Progenitor cell of endocrine pancreas (in vitro differentiated cells): ENCODE data around the gene KIF25. TPM values are rescaled to one million over a fixed set of nuclear protein-coding genes. Genes with fewer than 3 reads are reported as not detected.

Experiments
- DNase-seq: peaks from one replicate; pipeline ENCODE4 v3.0.0; 2021; ENCODE audit warnings: low spot score; ENCODE audit not compliant: unreplicated experiment
- H3K27ac Mint-ChIP-seq: 2 replicates; pipeline ENCODE4 v1.8.0; 2021; ENCODE audit warnings: mild to moderate bottlenecking, moderate library complexity, mixed read lengths
- H3K27me3 Mint-ChIP-seq: 2 replicates; pipeline ENCODE4 v1.8.0; 2021; ENCODE audit warnings: mixed read lengths
- H3K36me3 Mint-ChIP-seq: 2 replicates; pipeline ENCODE4 v1.8.0; 2022; ENCODE audit warnings: mixed read lengths; ENCODE audit not compliant: insufficient read depth
- H3K4me1 Mint-ChIP-seq: 2 replicates; pipeline ENCODE4 v1.8.0; 2021; ENCODE audit warnings: low read depth, mixed read lengths
- H3K4me3 Mint-ChIP-seq: 2 replicates; pipeline ENCODE4 v1.8.0; 2021; ENCODE audit warnings: low read depth, mild to moderate bottlenecking, moderate library complexity, mixed read lengths
- H3K9me3 Mint-ChIP-seq: 2 replicates; pipeline ENCODE4 v1.8.0; 2021; ENCODE audit warnings: low read depth, mixed read lengths
- total RNA-seq: library from RNA; stranded (reverse); gene quantifications from 2 replicates; pipeline ENCODE4 v1.2.1, GENCODE V29; 2021
- TF ChIP-seq, protein P1 (sequence below): fragments of 200-600 bp; sonication (generic); IDR thresholded peaks from one replicate; pipeline ENCODE4 v1.5.0; 2021; ENCODE audit warnings: antibody characterized with exemption, mild to moderate bottlenecking; ENCODE audit not compliant: unreplicated experiment

The KIF25 gene
- total RNA-seq, 1 donor from 2014 or later: not detected

DNA sequence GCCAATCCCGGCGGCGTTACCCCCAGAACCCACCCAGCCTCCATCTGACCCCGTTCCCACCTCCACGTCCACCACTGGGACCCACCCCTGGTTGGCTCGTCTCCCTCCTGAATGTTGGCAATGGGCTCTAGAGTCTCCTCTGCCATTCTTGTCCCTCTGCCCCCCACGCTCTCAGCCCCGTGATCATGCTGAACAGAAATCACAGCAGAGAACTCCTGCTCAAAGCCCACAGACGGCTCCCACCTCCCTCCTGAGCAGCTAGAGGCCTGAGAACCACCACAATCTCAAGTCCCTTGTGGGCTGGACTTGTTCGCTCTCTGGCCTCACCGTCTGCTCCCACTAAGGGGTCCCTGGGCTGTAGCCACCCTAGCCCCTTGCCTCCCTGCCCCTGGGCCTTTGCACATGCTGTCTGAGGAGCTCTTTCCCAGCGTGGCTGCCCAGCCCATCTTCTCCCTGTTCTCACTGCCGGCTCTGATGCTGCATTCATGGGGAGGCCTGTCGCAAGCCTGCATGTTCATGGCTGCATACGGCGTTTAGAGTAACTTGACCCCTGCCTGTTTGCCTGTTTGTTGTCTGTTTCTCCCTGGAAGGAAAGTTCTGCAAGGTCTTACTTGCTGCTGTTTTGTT lies 92.7 kb downstream of the KIF25 start:
- no peaks in the 10 kb centered on the region for H3K36me3 Mint-ChIP-seq
- H3K4me1 Mint-ChIP-seq: peaks cover 17% of the 10 kb centered on the region
- peak overlapping the region; percentile 76 for H3K27ac Mint-ChIP-seq
- H3K27me3 Mint-ChIP-seq: peaks cover 4% of the 10 kb centered on the region
- TF ChIP-seq, protein P1, sequence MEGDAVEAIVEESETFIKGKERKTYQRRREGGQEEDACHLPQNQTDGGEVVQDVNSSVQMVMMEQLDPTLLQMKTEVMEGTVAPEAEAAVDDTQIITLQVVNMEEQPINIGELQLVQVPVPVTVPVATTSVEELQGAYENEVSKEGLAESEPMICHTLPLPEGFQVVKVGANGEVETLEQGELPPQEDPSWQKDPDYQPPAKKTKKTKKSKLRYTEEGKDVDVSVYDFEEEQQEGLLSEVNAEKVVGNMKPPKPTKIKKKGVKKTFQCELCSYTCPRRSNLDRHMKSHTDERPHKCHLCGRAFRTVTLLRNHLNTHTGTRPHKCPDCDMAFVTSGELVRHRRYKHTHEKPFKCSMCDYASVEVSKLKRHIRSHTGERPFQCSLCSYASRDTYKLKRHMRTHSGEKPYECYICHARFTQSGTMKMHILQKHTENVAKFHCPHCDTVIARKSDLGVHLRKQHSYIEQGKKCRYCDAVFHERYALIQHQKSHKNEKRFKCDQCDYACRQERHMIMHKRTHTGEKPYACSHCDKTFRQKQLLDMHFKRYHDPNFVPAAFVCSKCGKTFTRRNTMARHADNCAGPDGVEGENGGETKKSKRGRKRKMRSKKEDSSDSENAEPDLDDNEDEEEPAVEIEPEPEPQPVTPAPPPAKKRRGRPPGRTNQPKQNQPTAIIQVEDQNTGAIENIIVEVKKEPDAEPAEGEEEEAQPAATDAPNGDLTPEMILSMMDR: no peak
- DNase-seq: no peak
- H3K9me3 Mint-ChIP-seq: no peaks in the 10 kb centered on the region
- no peak overlapping the region for H3K4me3 Mint-ChIP-seq

- no peaks in the 10 kb centered on the region for H3K36me3 Mint-ChIP-seq
- peaks cover 17% of the 10 kb centered on the region for H3K4me1 Mint-ChIP-seq
- peak overlapping the region; percentile 76 for H3K27ac Mint-ChIP-seq
- no peak for DNase-seq
- TF ChIP-seq, protein P1: no peak
- H3K27me3 Mint-ChIP-seq: peaks cover 4% of the 10 kb centered on the region
- no peaks in the 10 kb centered on the region for H3K9me3 Mint-ChIP-seq
- H3K4me3 Mint-ChIP-seq: no peak overlapping the region
These were observed 93.2 kb downstream of the KIF25 start for GRCh38 chr6:168090706-168091105.

- no peaks in the 10 kb centered on the region for H3K9me3 Mint-ChIP-seq
- TF ChIP-seq, protein P1: no peak
- no peaks in the 10 kb centered on the region for H3K36me3 Mint-ChIP-seq
- peaks cover 4% of the 10 kb centered on the region for H3K27me3 Mint-ChIP-seq
- H3K4me1 Mint-ChIP-seq: peaks cover 17% of the 10 kb centered on the region
- DNase-seq: no peak
- H3K27ac Mint-ChIP-seq: no peak overlapping the region
- H3K4me3 Mint-ChIP-seq: no peak overlapping the region
These were observed 94.2 kb downstream of the KIF25 start for GRCh38 chr6:168091381-168092264.

DNA sequence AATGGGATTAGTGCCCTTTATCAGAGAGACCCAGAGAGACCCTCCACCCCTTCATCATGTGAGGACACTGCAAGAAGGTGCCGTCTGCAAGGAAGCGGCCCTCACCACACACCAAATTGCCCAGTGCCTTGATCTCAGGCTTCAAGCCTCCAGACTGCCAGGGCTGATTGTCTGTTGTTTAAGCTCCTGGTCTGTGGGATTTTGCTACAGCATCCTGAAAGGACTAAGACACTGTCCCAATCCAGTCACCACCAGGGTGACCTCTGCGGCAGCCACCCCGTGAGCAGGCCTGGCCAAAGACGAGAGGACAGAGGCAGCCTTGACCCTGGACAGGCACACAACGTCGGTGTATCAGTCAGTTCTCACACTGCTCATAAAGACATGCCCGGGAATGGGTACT lies 95.1 kb downstream of the KIF25 start:
- Mint-ChIP-seq H3K27me3 (no peaks in the 10 kb centered on the region), H3K4me3 (no peak overlapping the region), H3K36me3 (no peaks in the 10 kb centered on the region), H3K9me3 (no peaks in the 10 kb centered on the region), H3K4me1 (peaks cover 17% of the 10 kb centered on the region), H3K27ac (no peak overlapping the region)
- no peak for DNase-seq
- TF ChIP-seq, protein P1: no peak

DNA sequence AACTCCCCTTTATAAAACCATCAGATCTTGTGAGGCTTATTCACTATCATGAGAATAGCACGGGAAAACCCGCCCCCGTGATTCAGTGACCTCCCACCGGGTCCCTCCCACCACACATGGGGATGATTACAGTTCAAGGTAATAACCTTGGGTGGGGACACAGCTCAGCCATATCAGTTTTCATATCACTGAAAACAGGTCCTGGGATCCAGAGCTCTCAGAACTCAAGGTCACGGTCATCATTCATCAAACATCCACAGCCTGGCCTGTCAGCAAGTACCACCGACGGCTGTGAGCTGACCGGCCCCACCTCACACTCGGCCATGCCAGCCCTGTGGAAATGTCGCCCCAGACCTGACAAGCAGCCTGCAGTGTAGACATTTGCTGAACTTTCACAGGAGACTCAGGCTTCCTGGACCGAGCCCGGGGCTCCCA lies 95.6 kb downstream of the KIF25 start:
- no peak for DNase-seq
- no peaks in the 10 kb centered on the region for H3K27me3 Mint-ChIP-seq
- no peak overlapping the region for H3K27ac Mint-ChIP-seq

More for the DNA sequence above, 95.6 kb downstream of the KIF25 start:
- Mint-ChIP-seq H3K9me3 (no peaks in the 10 kb centered on the region), H3K4me1 (peaks cover 14% of the 10 kb centered on the region), H3K4me3 (no peak overlapping the region), H3K36me3 (no peaks in the 10 kb centered on the region)
- TF ChIP-seq, protein P1: no peak
